ENCODE results near the gene JPH3. TPM values are rescaled to one million over a fixed set of nuclear protein-coding genes. Genes with fewer than 3 reads are reported as not detected.
A peak's percentile ranks its signal among the peaks of the same experiment; 100 is the strongest.

Gene JPH3
- total RNA-seq, 1 donor from 2014 or later: not detected

DNA sequence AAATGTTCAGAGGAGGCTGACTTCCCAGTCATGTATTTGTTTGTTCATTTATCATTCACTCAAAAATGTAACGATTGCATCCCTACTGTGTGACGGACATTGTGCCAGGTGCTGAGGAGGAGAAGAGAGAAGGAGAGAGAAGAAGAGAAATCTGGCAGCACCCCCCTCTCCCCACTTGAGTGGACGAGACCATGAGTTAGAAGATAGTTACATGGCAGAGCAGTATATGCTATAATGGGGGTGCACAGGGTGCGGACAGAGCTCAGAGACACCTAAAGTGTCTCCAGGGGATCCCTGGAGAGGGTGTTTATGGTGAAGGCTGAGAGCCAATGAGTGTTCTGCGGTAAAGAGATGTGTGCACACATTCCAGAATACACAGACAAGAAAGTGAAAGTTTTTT, 6.6 kb upstream of the JPH3 start:
- Mint-ChIP-seq H3K27me3 (ENCODE audit: insufficient read depth) (peaks cover 16% of the 10 kb centered on the region), H3K4me3 (no peak overlapping the region), H3K27ac (no peak overlapping the region), H3K4me1 (ENCODE audit: low read depth) (no peaks in the 10 kb centered on the region), H3K9me3 (no peaks in the 10 kb centered on the region), H3K36me3 (ENCODE audit: low read depth) (no peaks in the 10 kb centered on the region)
- intact Hi-C loops (cut with micrococcal nuclease): no loop called here
- no peak for DNase-seq (ENCODE audit: low spot score)

DNA sequence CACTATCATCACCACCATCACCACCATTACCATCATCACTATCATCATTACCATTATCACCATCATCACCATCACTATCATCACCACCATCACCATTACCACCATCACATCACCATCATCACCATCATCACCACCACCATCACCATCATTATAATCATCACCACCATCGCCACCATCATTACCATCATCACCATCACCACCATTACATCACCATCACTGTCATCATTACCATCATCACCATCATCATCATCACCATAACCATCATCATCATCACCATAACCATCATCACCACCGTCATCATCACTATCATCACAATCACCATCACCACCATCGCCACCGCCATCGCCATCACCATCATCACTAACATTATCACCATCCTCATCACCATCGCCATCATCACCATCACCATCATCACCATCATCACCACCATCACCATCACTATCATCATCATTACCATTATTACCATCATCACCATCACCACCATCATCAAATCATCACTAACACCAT, 4.9 kb upstream of the JPH3 start:
- peaks cover 26% of the 10 kb centered on the region for H3K27me3 Mint-ChIP-seq (ENCODE audit: insufficient read depth)
- H3K4me3 Mint-ChIP-seq: no peak overlapping the region
- H3K9me3 Mint-ChIP-seq: no peaks in the 10 kb centered on the region
- intact Hi-C loops (cut with micrococcal nuclease): no loop called here
- no peak overlapping the region for H3K27ac Mint-ChIP-seq
- no peak for DNase-seq (ENCODE audit: low spot score)
- H3K36me3 Mint-ChIP-seq (ENCODE audit: low read depth): no peaks in the 10 kb centered on the region
- H3K4me1 Mint-ChIP-seq (ENCODE audit: low read depth): no peaks in the 10 kb centered on the region

DNA sequence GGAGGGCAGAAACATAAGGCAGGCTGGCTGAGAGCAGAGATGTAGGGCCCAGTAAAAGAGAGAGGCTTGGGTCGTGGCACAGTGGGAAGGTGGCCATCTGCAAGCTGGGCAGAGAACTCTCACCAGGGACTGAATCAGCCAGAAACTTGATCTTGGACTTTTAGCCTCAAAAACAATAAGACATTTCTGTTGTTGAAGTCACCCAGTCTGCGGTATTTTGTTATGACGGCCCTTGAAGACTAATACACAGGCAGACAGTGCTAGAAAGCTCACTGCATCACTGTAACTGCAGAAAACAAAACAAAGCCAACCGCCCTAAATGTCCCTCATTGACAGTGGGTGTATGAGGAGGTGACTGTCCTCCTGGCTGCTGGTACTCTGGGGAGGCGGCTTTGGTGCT, 3.9 kb upstream of the JPH3 start:
- peaks cover 28% of the 10 kb centered on the region for H3K27me3 Mint-ChIP-seq (ENCODE audit: insufficient read depth)
- DNase-seq (ENCODE audit: low spot score): no peak
- no peaks in the 10 kb centered on the region for H3K9me3 Mint-ChIP-seq
- intact Hi-C loops (cut with micrococcal nuclease): no loop called here
- no peaks in the 10 kb centered on the region for H3K36me3 Mint-ChIP-seq (ENCODE audit: low read depth)
- no peaks in the 10 kb centered on the region for H3K4me1 Mint-ChIP-seq (ENCODE audit: low read depth)
- no peak overlapping the region for H3K4me3 Mint-ChIP-seq
- H3K27ac Mint-ChIP-seq: no peak overlapping the region

DNA sequence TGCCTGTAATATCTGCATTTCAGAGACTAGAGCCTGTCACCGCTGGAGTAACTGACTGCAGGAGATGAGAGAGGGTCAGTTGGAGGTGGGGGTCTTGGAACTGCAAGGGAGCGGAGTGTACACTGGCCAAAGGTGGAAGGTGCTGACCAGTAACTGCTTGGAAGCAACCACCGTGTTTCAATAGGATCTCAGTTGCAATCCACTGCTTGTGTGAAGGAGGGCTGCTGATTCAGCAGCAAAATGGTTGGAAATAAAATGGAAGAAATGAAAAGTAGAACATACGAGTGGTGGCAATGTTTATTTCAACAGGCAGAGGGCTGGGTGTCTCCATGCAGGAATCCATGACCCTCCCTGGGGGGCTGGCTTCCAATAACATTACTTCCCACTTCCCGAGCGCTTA, 2.1 kb upstream of the JPH3 start:
- no peaks in the 10 kb centered on the region for H3K4me1 Mint-ChIP-seq (ENCODE audit: low read depth)
- peaks cover 40% of the 10 kb centered on the region for H3K27me3 Mint-ChIP-seq (ENCODE audit: insufficient read depth)
- H3K27ac Mint-ChIP-seq: no peak overlapping the region
- H3K36me3 Mint-ChIP-seq (ENCODE audit: low read depth): no peaks in the 10 kb centered on the region
- no peaks in the 10 kb centered on the region for H3K9me3 Mint-ChIP-seq
- intact Hi-C loops (cut with micrococcal nuclease): no loop called here
- H3K4me3 Mint-ChIP-seq: no peak overlapping the region
- no peak for DNase-seq (ENCODE audit: low spot score)

DNA sequence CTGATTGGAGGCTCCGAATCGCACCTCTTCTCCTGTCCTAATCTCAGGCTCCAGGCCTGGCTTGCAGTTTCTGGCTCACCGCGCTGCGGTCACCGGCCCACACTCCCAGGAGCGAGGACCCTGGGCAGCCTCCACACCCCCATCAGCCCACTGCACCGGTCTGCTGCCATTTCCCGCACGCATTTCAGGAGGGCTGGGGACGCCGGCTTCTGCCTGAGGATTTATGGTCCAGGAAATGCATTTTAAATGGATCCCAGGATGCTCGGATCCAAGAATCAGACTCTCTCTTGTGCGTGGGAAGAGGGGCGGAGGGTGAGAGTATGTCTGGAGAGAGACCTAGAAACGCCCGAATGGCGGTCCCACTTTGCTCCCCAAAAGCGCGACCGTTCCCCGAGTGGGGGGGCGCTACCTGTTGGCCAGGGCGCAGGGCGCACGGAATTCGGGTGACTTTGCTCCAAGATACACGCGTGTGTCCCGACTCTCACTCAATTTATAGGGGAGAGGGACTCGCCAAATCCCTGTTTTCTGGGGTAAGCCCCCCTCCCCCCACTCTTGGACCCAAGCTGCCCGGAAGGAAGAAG, 817 bp upstream of the JPH3 start:
- intact Hi-C loops (cut with micrococcal nuclease): no loop called here
- Mint-ChIP-seq H3K4me3 (no peak overlapping the region), H3K36me3 (ENCODE audit: low read depth) (no peaks in the 10 kb centered on the region), H3K4me1 (ENCODE audit: low read depth) (no peaks in the 10 kb centered on the region), H3K27ac (no peak overlapping the region), H3K27me3 (ENCODE audit: insufficient read depth) (peaks cover 48% of the 10 kb centered on the region), H3K9me3 (no peaks in the 10 kb centered on the region)
- DNase-seq (ENCODE audit: low spot score): no peak

DNA sequence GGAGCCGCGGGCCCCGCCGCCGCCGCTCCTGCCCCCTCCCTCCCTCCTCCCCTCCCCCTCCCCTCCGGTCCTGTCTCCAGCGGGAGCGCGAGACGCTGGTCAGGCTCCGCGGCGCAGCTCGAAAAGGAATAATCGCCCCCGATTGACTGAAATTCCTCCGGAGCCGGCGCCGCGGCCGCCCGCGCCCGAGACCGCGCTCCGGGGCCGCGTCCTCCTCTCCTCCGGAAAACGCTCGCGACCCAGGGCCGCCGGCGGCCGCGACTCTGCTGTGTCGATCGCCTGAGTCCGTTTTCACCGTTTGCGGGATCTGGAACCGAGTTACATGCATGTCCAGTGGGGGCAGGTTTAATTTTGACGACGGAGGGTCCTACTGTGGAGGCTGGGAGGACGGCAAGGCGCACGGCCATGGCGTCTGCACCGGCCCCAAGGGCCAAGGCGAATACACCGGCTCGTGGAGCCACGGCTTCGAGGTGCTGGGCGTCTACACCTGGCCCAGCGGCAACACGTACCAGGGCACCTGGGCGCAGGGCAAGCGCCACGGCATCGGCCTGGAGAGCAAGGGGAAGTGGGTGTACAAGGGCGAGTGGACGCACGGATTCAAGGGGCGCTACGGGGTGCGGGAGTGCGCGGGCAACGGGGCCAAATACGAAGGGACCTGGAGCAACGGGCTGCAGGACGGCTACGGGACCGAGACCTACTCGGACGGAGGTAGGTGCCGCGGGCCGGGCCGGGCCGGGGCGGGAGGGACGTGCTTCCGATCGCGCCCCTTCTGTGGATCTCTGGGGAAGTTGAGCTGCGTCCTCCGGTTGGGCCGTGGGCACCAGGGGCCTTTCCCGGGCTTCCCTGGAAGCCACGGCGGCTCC, 744 bp downstream of the JPH3 start:
- H3K36me3 Mint-ChIP-seq (ENCODE audit: low read depth): no peaks in the 10 kb centered on the region
- no peak for DNase-seq (ENCODE audit: low spot score)
- no peaks in the 10 kb centered on the region for H3K4me1 Mint-ChIP-seq (ENCODE audit: low read depth)
- H3K27ac Mint-ChIP-seq: no peak overlapping the region
- no peaks in the 10 kb centered on the region for H3K9me3 Mint-ChIP-seq
- peak overlapping the region; percentile 37 for H3K4me3 Mint-ChIP-seq
- H3K27me3 Mint-ChIP-seq (ENCODE audit: insufficient read depth): peaks cover 52% of the 10 kb centered on the region
- intact Hi-C loops (cut with micrococcal nuclease): no loop called here

DNA sequence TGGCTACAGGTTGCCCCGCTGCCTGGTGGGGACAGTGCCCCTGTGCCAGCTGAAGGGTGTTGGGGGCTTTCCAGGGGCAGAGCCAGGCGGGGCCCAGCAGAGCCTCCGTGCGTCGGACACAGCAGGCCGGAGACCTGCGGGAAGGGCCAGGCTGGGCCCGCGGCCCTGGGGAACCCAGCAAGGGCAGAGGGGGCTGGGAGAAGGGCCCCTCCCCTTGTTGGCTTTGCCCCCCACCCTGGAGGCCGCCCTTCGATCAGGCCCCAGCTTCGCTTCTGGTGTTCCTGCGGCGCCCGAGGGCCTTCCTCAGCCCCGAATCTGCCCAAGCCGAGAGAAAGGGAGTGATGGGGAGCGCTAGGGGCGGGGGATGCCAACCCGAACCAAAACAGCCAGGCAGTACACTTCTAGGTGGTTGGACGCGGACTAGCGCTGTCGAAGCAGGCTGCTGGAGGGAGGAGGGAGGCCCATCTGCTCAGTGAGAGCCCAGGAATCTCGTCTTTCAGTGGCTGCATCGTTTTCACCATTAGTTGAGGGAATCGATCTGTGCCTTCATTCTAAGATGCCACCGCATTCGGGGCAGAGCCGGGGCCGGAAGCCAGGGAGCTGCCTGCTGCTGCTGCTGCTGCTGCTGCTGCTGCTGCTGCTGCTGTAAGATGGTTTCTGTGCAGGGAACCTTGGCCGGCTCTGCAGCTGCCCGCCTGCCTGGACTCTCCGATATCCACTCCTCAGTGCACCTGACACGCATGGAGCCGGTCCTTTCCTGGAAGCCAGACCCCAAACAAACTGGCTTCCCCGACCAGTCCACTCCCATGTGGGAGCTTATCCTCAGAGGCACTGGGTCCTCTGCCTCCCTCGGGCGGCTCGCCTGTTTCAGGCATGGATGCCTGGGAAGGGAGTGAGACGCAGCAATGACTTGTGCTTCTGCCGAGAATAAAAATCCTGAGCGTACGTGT, 1.7 kb downstream of the JPH3 start:
- H3K9me3 Mint-ChIP-seq: no peaks in the 10 kb centered on the region
- H3K4me1 Mint-ChIP-seq (ENCODE audit: low read depth): no peaks in the 10 kb centered on the region
- peaks cover 48% of the 10 kb centered on the region for H3K27me3 Mint-ChIP-seq (ENCODE audit: insufficient read depth)
- no peak for DNase-seq (ENCODE audit: low spot score)
- H3K27ac Mint-ChIP-seq: no peak overlapping the region
- H3K4me3 Mint-ChIP-seq: no peak overlapping the region
- intact Hi-C loops (cut with micrococcal nuclease): no loop called here
- no peaks in the 10 kb centered on the region for H3K36me3 Mint-ChIP-seq (ENCODE audit: low read depth)

DNA sequence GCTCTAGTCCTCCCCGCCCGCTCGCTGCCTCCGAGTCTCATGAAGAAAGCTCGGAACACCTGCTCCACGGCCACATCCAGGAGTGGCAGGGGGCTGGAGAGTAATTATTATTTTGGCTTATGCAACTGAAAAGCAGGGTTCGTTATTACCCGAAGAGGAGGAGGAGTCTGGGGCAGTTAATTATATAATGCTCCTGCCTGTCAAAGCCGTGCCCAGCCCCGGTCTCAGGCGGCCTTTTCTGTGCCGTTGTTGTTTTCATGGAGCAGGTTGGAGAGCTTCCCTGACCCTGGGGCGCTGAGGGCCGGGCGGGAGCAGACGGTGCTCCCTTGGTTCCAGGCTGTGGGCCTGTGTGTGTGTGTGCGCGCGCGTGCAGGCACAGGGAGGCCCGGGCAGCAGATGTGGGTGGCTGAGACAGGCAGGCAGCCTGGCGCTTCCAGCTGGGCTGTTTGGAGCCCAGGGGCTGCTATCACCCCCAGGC, 2.4 kb downstream of the JPH3 start:
- H3K4me1 Mint-ChIP-seq (ENCODE audit: low read depth): no peaks in the 10 kb centered on the region
- DNase-seq (ENCODE audit: low spot score): no peak

DNA sequence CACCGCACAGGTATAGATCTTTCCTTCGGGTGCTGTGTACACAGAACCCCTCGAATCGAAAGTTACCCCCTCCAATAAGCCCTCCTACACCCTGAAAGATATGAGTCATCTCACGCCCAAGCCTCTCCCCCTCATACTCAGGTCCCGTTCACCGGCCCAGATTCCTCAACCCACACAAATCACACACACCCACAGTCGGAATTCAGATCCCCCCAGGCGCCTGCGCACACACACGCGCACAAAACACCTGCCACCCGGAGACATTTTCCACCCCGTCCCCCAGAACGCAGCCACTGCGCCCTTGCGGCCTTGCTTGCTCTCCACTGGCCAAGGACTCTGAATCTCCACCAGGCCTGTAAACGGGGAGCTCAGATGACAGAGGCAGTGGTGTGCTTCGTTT, 4.9 kb downstream of the JPH3 start:
- Mint-ChIP-seq H3K9me3 (no peaks in the 10 kb centered on the region), H3K36me3 (ENCODE audit: low read depth) (no peaks in the 10 kb centered on the region), H3K4me1 (ENCODE audit: low read depth) (no peaks in the 10 kb centered on the region), H3K27ac (no peak overlapping the region), H3K27me3 (ENCODE audit: insufficient read depth) (peaks cover 25% of the 10 kb centered on the region), H3K4me3 (no peak overlapping the region)
- no peak for DNase-seq (ENCODE audit: low spot score)
- intact Hi-C loops (cut with micrococcal nuclease): no loop called here

More for the DNA sequence above, 2.4 kb downstream of the JPH3 start:
- Mint-ChIP-seq H3K4me3 (no peak overlapping the region), H3K9me3 (no peaks in the 10 kb centered on the region), H3K27me3 (ENCODE audit: insufficient read depth) (peaks cover 43% of the 10 kb centered on the region), H3K27ac (no peak overlapping the region), H3K36me3 (ENCODE audit: low read depth) (no peaks in the 10 kb centered on the region)
- intact Hi-C loops (cut with micrococcal nuclease): no loop called here

DNA sequence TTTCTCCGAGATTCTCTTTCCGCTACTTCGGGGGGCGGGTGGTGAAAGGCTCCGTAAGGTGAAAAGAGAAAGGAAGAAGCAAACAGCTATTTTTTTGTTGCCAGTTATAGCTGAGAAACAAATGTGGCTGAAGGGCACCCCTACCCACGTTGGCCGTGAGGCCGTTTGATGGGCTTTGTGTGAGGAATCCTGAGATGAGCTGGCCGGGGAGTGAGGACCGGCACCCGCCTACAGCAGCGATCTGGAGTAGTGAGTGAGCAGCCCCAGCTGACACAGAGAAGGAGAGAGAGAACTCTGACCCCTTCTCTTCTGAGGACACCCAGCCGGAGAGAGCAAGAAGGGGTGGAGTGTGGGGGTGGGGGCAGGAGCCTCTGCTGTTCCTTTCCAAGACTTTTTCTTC, 5.6 kb downstream of the JPH3 start:
- Mint-ChIP-seq H3K9me3 (no peaks in the 10 kb centered on the region), H3K36me3 (ENCODE audit: low read depth) (no peaks in the 10 kb centered on the region), H3K27me3 (ENCODE audit: insufficient read depth) (peaks cover 25% of the 10 kb centered on the region), H3K27ac (no peak overlapping the region), H3K4me1 (ENCODE audit: low read depth) (no peaks in the 10 kb centered on the region), H3K4me3 (no peak overlapping the region)
- no peak for DNase-seq (ENCODE audit: low spot score)
- intact Hi-C loops (cut with micrococcal nuclease): no loop called here

DNA sequence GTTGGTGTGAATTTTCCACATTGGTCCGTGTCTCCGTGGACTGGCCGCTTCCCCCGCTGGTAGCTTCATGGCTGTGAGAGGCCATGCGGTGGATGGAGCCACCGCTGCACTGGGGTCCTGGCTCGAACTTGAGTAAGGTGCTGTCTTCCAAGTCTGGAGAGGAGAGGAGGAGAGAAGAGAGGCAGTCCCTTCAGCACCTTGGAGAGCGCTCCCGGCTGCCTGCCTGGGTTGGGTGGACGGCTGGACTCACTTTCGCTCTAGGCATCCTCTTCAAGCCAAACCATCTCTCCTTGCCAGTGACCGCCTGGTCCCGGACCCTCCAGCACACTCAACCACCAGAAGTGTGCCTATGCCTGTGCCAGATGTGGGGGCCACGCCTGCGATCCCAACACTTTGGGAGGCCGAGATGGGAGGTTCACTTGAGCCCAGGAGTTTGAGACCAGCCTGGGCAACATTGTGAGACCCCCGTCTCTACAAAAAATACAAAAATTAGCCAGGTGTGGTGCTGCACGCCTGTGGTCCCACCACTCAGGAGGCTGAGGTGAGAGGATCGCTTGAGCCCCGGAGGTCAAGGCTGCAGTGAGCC, 6.2 kb downstream of the JPH3 start:
- intact Hi-C loops (cut with micrococcal nuclease): no loop called here
- no peak overlapping the region for H3K4me3 Mint-ChIP-seq

DNA sequence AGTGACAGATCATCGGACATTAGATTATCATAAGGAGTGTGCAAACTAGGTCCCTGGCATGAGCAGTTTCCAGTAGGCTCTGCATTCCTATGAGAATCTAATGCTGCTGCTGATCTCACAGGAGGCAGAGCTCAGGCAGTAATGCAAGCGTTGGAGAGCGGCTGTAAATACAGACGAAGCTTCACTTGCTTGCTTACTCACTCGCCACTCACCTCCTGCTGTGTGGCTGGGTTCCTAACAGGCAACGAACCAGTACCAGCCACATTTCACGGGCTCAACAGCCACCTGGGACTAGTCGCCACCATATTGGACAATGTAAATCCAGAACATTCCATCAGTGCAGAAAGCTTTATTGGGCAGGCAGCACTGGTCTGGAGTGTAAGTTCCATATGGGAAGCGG, 7.7 kb downstream of the JPH3 start:
- Mint-ChIP-seq H3K4me1 (ENCODE audit: low read depth) (no peaks in the 10 kb centered on the region), H3K36me3 (ENCODE audit: low read depth) (no peaks in the 10 kb centered on the region), H3K9me3 (no peaks in the 10 kb centered on the region), H3K27ac (no peak overlapping the region), H3K27me3 (ENCODE audit: insufficient read depth) (peaks cover 13% of the 10 kb centered on the region), H3K4me3 (no peak overlapping the region)
- DNase-seq (ENCODE audit: low spot score): no peak
- intact Hi-C loops (cut with micrococcal nuclease): no loop called here

More for the DNA sequence above, 6.2 kb downstream of the JPH3 start:
- peak; percentile 27 for DNase-seq (ENCODE audit: low spot score)
- no peaks in the 10 kb centered on the region for H3K4me1 Mint-ChIP-seq (ENCODE audit: low read depth)
- H3K27me3 Mint-ChIP-seq (ENCODE audit: insufficient read depth): peaks cover 24% of the 10 kb centered on the region
- no peaks in the 10 kb centered on the region for H3K9me3 Mint-ChIP-seq
- no peak overlapping the region for H3K27ac Mint-ChIP-seq
- no peaks in the 10 kb centered on the region for H3K36me3 Mint-ChIP-seq (ENCODE audit: low read depth)

Data from activated T-helper 1 cell treated with anti-CD3 and anti-CD28 coated beads, Interleukin-12 subunit alpha, Interleukin-12 subunit beta, Interleukin-2, Interleukin-4 antibody, amounts not matched to agents 30 ng/mL and 10 ng/mL and 1 ng/mL, durations not matched to agents 14 hours and 24 hours and 36 hours (primary cell).